ENCODE data around the gene LRRN2. TPM values are rescaled to one million over a fixed set of nuclear protein-coding genes. Genes with fewer than 3 reads are reported as not detected.

LRRN2 gene
- total RNA-seq, 1 donor from 2014 or later, result 4.9 TPM

- no peak for FAIRE-seq
- Histone ChIP-seq H3K27ac (ENCODE audit: low read depth, low read length) (no peak overlapping the region), H3K4me1 (ENCODE audit: insufficient read depth, low read length) (peaks cover 3% of the 10 kb centered on the region), H4K20me1 (ENCODE audit: insufficient read depth, low read length) (no peaks in the 10 kb centered on the region), H2AFZ (ENCODE audit: low read depth, low read length) (no peak overlapping the region), H3K4me3 (ENCODE audit: insufficient read depth, low read depth, low read length) (no peak overlapping the region), H3K79me2 (ENCODE audit: insufficient read depth, low read length) (no peaks in the 10 kb centered on the region), H3K4me2 (ENCODE audit: low read length) (no peak overlapping the region), H3K36me3 (ENCODE audit: insufficient read depth, low read length) (no peaks in the 10 kb centered on the region), H3K9ac (ENCODE audit: low read length) (no peak overlapping the region), H3K9me3 (ENCODE audit: insufficient read depth, low read depth, low read length) (no peaks in the 10 kb centered on the region), H3K27me3 (ENCODE audit: insufficient read depth, low read length) (peaks cover 46% of the 10 kb centered on the region)
- TF ChIP-seq CTCF (IDR thresholded peaks at IDR 0.05; ENCODE audit: insufficient read depth, low read depth, low read length) (no peak), EZH2 (IDR thresholded peaks at IDR 0.05; ENCODE audit: insufficient read depth, low read length) (no peak)
- peaks cover 61% of the 10 kb centered on the region for H3K27me3 Mint-ChIP-seq (ENCODE audit: low read depth, unreplicated experiment)
- H3K27ac Mint-ChIP-seq (ENCODE audit: unreplicated experiment), result no peak overlapping the region
- no peak overlapping the region for H3K4me3 Mint-ChIP-seq (ENCODE audit: unreplicated experiment)
- H3K9me3 Mint-ChIP-seq (ENCODE audit: unreplicated experiment), result no peaks in the 10 kb centered on the region
- no peaks in the 10 kb centered on the region for H3K36me3 Mint-ChIP-seq (ENCODE audit: low read depth, unreplicated experiment)
- peaks cover 11% of the 10 kb centered on the region for H3K4me1 Mint-ChIP-seq (ENCODE audit: low read depth, unreplicated experiment)
- DNase-seq (ENCODE audit: low read depth), result no peak
Measured at GRCh38 chr1:204709960-204710912, 24.7 kb upstream of the LRRN2 start.

- H3K4me3 ChIP-seq (ENCODE audit: insufficient read depth, low read depth, low read length), result no peak overlapping the region
- Mint-ChIP-seq H3K9me3 (ENCODE audit: unreplicated experiment) (no peaks in the 10 kb centered on the region), H3K27ac (ENCODE audit: unreplicated experiment) (peak overlapping the region; percentile 55), H3K4me3 (ENCODE audit: unreplicated experiment) (no peak overlapping the region), H3K36me3 (ENCODE audit: low read depth, unreplicated experiment) (no peaks in the 10 kb centered on the region), H3K27me3 (ENCODE audit: low read depth, unreplicated experiment) (peaks cover 64% of the 10 kb centered on the region), H3K4me1 (ENCODE audit: low read depth, unreplicated experiment) (peaks cover 11% of the 10 kb centered on the region)
- H3K9me3 ChIP-seq (ENCODE audit: insufficient read depth, low read depth, low read length), result no peaks in the 10 kb centered on the region
- peaks cover 3% of the 10 kb centered on the region for H3K4me1 ChIP-seq (ENCODE audit: insufficient read depth, low read length)
- peaks cover 38% of the 10 kb centered on the region for H3K27me3 ChIP-seq (ENCODE audit: insufficient read depth, low read length)
- no peak overlapping the region for H3K4me2 ChIP-seq (ENCODE audit: low read length)
- FAIRE-seq (no peak), DNase-seq (ENCODE audit: low read depth) (no peak)
- no peaks in the 10 kb centered on the region for H4K20me1 ChIP-seq (ENCODE audit: insufficient read depth, low read length)
- H3K9ac ChIP-seq (ENCODE audit: low read length), result no peak overlapping the region
- H3K79me2 ChIP-seq (ENCODE audit: insufficient read depth, low read length), result no peaks in the 10 kb centered on the region
- H3K36me3 ChIP-seq (ENCODE audit: insufficient read depth, low read length), result no peaks in the 10 kb centered on the region
- TF ChIP-seq CTCF (IDR thresholded peaks at IDR 0.05; ENCODE audit: insufficient read depth, low read depth, low read length) (no peak), EZH2 (IDR thresholded peaks at IDR 0.05; ENCODE audit: insufficient read depth, low read length) (no peak)
- no peak overlapping the region for H2AFZ ChIP-seq (ENCODE audit: low read depth, low read length)
- H3K27ac ChIP-seq (ENCODE audit: low read depth, low read length), result no peak overlapping the region
Measured at GRCh38 chr1:204709021-204709420, 23.5 kb upstream of the LRRN2 start.

All from astrocyte (in vitro differentiated cells and primary cell).